HPDE6-E6E7 (cell line): ENCODE measurements around the gene KCNAB2.
"Not testable (repeated sequence)": the region's sequence is repeated elsewhere in the genome, so short reads cannot be mapped to it uniquely, and the experiment has no call there.

ENCODE experiments used
- DNase-seq: peaks from one replicate; pipeline ENCODE4 v3.0.0; 2011; ENCODE audit warnings: missing footprints; ENCODE audit errors: extremely low spot score

KCNAB2 gene

GRCh38 chr1:6054596-6054995 is 8.9 kb downstream of the KCNAB2 start:
- DNase-seq, result no peak

DNA sequence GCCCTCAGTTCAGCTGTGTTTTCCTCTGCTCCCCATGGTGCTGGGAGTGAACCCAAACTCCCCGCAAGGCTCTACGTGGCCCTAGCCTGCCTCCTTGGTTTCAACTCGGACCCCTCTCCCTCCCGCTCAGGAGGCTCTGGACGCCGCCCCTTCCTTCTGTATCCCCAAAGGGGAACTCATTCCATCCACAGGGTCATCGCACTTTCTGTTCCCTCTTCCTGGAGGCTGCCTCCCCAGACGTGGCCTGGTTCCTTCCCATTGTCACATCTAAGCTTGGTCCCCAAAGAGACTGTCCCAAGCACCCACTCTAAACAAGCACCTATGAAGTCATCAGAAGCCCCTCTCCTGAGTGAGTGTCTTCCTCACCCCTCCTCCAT is 10.9 kb downstream of the KCNAB2 start:
- no peak for DNase-seq

DNA sequence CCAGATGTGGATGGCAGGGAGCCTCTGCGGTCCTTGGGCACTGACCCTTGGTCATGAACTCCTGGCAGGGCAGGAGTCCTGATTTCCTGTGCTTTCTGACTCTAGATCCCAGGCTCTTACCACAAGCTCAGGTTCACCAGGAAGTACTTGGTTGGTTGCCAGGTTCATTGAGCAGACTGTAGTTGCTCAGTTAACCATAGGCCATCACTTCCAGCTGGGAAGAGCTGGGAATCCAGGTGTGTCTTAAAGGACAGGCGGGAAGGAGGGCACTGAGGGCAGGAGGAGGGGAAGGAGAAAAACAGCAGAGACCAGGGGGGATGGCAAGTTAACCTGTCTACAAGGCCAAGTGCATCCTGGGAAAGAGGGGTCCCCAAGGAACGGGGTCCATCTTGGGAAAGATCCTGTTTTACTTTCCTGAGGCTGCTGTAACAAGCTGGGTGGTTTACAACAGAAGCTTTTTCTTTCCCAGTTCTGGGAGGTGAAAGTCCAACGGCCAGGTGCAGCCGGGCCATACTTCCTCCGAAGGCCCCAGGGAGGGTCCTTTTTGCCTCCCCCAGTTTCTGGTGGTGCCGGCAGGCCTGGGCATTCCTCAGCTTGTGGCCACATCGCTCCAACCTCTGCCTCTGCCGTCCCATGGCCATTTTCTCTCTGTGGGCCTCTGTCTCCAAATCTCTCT is 11.6 kb downstream of the KCNAB2 start:
- DNase-seq, result no peak

DNA sequence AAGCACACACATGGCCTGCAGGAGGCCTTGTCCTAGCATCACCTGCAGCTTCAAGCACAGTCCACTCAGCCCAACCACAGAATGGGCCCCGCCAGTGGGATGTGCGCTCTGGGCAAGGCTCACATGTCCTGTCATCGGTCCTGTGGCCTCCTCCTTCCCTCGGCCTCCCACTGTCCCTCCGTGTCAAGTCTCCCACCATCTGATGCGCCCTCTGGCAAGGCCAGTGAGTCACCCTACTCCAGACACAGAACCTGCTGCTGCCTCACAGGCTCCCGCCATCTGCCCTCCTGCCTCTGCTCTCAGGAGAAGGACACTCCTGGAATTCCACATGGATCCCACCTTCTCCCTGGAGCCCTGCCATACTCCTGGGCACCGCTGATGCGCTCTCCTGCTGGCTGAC is 14.2 kb downstream of the KCNAB2 start:
- no peak for DNase-seq

- DNase-seq, result no peak
Observed at GRCh38 chr1:6062670-6063069, 17.0 kb downstream of the KCNAB2 start.

DNA sequence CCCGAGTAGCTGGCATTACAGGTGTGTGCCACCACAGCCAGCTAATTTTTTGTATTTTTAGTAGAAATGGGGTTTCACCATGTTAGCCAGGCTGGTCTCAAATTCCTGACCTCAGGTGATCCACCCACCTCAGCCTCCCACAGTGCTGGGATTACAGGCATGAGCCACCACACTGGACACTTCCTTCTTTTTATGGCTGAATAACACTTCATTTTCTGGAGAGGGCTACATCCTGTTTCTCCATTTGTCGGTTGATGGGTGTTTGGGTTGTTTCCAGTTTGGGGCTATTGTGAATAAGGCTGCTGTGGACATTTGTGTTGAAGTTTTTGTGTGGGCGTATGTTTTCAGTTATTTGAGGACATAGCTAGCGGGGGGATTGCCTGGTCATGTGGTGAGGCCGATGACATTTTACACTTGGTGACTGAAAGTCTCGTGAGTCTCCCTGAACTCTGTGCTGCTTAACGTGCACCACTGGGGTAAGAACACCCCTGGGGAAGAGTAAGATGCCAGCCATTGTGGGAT is 17.9 kb downstream of the KCNAB2 start:
- DNase-seq, result not testable (repeated sequence)

GRCh38 chr1:6065093-6065858 is 19.6 kb downstream of the KCNAB2 start:
- DNase-seq, result no peak

DNA sequence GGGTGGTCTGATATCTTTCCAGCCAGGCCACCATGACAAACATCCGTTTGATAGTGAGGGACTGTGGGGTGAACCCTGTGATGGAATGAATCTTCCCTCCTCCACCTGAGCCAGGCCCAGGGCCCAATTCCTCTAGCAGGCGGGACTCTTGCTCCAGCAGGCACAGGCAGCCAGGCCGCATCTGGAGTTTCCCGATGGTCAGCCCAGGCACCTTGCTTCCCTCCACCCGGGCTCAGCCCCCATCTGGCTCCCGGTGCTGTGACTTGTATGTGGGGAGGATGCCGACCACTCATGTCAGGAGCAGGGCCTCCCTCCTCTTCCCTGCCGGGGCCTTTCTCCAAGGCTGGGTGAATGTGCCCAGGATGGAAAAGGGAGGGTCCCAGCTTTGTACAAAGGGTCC is 21.0 kb downstream of the KCNAB2 start:
- DNase-seq, result no peak

DNA sequence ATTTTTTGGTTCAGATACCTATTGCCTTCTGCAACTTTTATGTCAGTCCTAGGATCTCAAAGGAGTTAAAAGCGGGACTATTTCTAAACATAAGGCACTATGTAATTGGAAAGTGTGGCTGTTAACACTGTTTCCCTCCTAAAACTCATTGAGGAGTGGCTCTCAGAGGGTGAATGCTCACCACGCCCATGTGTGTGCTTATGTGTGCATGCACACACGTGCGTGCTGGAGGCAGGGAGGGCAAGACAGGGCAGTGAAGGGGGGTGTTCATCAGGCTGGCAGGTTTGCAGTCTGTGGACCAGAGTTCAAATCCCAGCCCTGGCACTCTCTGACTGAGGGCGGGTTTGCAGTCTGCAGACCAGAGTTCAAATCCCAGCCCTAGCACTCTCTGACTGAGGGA is 22.4 kb downstream of the KCNAB2 start:
- DNase-seq, result no peak

GRCh38 chr1:6068932-6069331 is 23.2 kb downstream of the KCNAB2 start:
- no peak for DNase-seq

DNA sequence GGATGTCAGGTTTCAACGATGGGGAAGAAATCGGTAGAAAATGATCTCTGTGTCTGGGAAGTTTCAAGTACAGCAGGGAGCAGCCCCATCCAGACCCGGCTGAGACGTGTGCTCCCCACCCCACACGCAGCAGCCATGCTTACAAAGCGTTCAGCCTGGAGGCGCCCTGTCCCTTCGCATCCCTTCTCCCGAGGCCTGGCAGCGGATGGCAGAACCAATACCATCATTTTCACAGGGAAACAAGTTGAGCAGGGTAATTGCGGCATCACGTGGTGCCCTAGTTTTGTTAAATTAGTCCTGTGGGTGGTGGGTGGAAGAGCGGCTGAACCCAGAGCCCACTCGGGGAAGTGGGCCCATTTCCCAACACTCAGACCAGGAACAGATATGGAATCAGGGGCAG is 23.9 kb downstream of the KCNAB2 start:
- no peak for DNase-seq

DNA sequence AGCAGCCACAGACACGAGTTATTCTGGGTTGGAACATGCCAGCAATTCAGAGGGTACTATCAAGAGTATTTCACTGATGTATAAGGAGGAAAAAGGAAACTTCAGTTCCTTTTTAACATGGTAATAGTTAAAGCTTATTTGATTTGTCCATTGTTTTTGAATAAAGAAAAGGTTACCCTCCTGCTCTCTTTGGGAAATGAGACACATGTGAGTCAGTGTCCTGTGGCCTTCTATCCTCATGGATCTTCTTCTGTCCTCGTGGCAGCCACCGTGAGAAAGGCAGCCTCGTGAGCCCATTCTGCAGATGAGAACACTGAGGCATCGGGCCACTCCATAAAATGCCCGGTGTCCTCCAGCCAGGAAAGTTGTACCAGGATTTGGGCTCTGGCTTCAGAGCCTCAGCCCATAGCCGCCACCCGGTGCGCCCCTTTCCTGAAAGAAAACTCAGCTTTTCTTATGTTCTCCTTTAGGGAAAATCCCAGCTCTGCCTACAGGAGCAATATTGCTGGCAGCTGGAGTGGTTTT is 24.8 kb downstream of the KCNAB2 start:
- no peak for DNase-seq

DNA sequence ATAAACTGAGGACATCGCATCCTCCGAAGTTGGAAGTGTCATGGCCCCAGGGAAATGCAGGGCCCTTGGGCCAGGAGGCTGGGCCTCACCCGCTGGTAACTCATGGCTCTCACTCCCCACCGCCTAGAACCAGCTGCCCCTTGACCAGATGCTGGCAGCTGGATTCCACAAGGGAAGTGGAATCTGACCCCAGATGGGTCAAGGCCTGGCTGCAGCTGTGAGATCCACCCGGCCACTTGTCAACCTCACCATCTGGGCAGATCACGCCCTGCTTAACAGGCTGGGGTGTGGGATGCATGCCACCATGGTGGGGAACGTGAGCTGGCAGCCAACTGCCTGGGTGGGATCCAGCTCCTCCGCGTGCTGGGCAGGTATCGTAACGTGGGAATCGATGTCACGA is 25.5 kb downstream of the KCNAB2 start:
- no peak for DNase-seq

GRCh38 chr1:6072774-6073479 is 27.2 kb downstream of the KCNAB2 start:
- DNase-seq, result no peak

- DNase-seq, result no peak
Observed at GRCh38 chr1:6073480-6074053, 27.9 kb downstream of the KCNAB2 start.

DNA sequence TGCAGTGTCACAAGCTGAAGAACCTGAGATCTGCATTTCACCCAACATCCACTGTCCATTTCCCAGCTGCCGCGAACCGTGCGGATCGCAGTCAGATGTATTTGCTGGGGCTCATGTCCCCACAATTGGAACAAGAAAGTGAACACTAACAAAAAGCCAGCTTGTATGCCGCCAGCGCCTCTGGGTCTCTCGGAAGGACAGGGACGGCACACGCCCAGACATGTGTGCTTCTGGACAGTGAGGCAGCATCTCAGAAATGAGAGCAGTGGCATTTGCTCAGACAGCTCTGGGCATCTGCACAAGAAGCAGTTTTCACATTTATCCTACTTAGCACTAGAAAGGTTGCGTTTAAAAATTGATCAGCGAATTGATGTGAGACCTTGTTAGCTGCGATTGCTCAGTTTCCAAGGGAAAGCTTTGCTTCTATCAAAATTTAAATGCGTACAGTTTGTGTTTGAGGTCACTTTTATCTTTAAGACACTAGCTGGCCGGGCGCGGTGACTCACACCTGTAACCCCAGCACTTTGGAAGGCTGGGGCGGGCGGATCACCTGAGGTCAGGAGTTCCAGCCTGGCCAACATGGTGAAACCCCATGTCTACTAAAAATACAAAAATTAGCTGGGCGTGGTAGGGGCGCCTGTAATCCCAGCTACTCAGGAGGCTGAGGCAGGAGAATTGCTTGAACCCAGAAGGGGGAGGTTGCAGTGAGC is 28.7 kb downstream of the KCNAB2 start:
- DNase-seq, result no peak

DNA sequence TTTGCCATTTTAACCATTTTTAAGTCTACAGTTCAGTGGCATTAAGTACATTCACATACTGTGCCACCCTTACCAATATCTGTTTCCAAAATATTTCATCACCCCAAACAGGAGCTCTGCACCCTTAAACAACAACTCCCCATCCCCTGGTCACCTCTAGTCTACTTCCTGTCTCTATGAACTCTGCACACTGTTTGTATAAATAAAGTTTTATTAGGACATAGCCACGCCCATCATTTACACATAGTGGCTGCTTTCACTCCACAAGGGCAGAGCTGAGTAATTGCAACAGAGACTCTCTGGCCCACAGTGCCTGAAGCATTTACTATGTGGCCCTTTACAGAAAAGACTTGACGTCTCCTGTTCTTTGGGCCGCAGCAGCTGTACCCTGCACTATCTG is 30.1 kb downstream of the KCNAB2 start:
- DNase-seq, result no peak

DNA sequence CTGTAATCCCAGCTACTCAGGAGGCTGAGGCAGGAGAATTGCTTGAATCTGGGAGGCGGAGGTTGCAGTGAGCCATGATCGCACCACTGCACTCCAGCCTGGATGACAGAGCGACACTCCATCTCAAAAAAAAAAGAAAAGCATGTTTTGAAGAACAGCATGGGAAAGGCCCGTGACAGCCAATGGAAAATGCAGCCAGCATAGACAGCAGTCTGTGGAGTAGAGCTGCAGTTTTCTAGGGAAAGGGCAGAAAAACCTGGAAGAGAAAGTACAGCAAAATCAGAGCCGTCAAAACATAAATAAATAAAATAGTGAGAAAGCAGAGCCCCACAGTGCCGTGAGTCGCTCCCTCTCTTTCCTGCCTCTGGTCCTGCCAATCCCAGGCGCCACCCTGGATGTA is 31.4 kb downstream of the KCNAB2 start:
- not testable (repeated sequence) for DNase-seq

DNA sequence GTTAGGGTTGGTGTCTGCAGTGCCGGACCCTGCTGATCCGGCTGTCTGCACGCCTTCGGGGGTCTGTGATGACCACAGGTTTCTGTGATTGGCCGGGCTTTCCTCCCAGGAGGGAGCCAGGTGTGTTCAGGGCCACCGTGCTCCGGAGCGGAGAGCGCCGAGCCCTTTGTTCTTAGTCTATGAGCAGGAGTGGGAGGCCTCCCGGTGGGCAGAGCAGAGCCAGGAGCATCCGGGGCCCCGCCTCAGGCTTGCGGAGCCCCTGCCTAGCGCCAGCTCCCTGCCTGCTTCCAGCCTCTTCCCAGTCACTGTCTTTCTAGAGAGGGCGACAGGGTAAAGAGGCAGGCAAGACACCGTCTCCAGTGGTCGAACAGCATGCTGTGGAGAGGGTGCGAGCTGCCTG is 31.8 kb downstream of the KCNAB2 start:
- no peak for DNase-seq

DNA sequence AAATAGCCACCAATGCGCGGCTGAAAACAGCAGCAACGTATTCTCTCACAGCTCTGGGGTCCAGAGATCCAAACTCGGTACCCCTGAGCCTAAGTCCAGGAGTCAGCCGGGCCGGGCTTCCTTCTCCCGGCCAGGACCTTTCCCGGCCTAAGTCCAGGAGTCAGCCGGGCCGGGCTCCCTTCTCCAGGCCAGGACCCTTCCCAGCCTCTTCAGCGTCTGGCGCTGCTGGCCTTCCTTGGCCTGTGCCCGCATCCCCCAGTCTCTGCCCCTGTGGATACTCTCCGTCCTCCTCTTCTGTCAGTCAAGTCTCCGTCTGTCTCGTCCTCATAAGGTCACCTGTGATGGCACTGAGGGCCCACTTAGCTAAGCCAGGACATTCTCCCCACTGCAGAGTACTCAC is 32.2 kb downstream of the KCNAB2 start:
- DNase-seq, result no peak

GRCh38 chr1:6080469-6080868 is 34.8 kb downstream of the KCNAB2 start:
- DNase-seq, result no peak
